ENCODE results near the gene FOXM1. TPM values are rescaled to one million over a fixed set of nuclear protein-coding genes. Genes with fewer than 3 reads are reported as not detected.

The FOXM1 gene
- 85.7 to 103 TPM (median 90.5 TPM) in 5 replicates for total RNA-seq (2022; extraction: Qiagen RNA extraction; ENCODE audit: low read depth)

DNA sequence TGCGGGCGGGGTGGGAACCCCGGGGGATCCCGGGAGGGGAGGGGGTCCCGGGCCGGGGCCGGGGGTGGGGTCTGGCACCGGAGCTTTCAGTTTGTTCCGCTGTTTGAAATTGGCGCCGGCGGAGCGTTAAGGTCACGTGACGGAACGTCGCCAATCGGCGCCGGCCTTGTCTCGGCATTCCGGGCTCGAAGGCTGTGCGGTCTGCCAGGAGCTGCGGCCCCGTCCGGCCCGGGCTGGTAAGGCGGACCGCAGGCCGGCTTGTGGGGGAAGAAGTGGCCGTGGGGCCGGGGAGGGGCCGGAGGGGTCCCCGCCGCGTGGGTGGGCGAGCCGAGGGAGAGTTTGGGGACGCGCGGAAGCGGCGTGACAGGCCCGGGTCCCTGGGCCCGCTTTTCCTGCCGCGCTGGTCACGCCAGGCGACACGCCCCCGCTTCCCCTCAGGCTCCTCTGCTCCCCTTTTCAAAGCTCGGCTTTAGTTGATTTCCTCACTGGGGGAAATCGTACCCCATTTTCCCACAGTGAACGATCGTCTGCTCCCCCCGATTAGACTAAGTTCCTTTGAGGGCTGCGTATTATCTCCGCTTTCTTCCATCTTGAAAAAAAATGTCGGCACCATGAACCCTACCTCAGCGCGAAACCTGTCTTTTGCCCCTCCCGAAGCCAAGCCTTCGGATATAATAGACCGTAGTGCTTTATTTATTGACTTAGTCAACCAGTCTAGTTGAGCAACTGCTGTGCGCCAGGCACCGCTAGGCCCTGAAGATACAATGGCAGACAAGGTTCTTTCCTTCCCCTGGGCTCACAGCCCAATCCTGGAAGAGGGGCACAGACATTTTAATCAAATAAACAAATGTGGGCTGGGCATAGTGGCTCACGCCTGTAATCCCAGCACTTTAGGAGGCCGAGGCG, at the start of gene FOXM1, which contains the start of gene RHNO1:
Gene FOXM1 (minus strand): TSS at position 128 of the 906 bp plus-strand sequence. CDS start 2,696 bp downstream, outside the sequence.
Gene RHNO1 (plus strand): TSS at position 177 of the 906 bp plus-strand sequence. CDS start 8,144 bp downstream, outside the sequence.

GRCh38 chr12:2890388-2891239, 13.6 kb upstream of the FOXM1 start, which contains the start of gene TULP3:
Gene TULP3 (plus strand): TSS chr12:2890891. CDS start chr12:2890948, 57 bp downstream.

GRCh38 chr12:2857021-2857431, 19.9 kb downstream of the FOXM1 start, which contains the start of gene TEX52:
Gene TEX52 (minus strand): TSS chr12:2857039. CDS start chr12:2857026, 13 bp downstream.

DNA sequence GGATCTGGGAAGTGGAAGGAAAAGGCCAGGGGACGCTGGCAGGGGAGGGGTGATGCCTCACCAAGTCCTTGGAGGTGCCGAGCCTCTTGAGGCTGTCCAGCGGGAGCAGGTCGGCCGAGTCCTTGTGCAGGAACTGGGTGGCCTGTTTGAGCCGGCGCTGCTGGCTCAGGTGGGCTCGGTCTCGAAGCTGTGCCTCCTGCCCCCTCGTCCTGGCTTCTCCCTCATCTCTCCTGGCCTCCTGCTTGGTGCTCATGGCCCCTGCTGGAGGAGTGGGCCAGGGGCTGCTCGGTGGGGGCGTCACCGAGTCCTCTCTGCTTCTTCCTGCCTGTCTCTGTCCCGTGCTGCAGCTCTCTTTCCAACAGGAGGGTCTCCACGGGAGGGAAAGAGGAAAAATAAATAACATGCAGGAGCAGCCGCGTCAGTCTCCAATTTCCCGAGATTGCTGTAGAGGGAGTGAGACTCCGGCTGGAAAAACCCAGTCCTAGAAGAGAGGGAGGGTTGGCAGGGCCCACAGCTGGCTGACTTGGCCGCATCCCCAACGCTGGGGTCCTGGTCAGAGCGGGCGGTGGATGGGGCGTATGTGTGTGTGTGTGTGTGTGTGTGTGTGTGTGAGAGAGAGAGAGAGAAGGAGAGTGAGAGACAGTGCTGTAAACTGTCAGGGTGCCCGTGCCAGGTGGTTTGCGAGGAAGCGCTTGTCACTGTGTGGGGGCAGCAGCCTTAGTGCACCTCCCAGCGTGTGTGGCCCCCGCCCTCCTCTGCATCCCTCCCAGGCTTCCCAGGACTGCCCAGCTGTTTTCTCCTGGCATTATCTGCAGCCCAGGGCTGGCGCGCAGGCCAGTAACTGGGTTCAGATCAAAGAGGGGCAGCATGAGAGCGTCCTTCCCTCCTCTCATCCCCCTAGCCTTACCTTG, 42.1 kb downstream of the FOXM1 start, which contains the start of gene NRIP2:
Gene NRIP2 (minus strand): TSS at position 455 of the 911 bp plus-strand sequence. CDS start 52 bp downstream, at position 403.

DNA sequence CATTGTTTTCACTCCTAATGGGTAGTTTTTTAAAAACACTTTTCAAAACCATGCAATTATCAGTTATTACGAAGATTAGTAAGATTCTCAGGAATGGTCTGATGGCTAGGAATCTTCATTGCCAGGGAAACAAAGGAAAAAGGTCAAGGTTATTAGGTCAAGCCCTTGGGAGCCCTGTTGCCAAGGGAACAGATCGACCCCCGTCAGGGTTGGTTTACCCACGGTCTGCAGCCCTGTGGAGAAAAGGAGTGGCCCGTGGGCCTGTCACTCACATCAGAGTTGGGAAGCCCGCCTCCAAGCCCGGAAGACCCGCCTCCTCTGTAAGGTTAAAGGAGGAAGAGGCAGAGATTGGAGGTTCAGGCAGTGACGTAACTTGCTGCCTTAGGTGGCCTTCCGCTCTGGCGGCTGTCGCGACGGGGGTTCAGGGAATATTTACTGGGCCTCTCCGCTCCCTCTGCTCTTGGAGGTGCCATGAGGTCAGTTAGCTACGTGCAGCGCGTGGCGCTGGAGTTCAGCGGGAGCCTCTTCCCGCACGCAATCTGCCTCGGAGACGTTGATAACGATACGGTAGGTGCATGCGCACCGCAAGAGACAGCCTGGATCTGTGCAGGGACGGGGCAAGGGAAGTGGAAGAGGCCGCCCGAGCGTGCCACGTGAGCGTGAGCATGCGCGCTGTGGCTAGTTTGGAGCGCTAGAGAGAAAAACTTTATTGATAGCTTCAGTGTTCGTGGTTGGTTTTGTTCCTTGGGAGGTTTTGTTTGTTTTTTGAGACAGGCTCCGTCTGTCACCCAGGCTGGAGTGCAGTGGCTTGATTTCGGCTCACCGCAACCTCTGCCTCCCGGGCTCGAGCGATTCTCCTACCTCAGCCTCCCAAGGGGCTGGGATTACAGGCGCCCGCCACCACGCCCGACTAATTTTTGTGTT, 64.4 kb downstream of the FOXM1 start, which contains the start of gene ITFG2:
Gene ITFG2 (plus strand): TSS at position 379 of the 924 bp plus-strand sequence. CDS start 93 bp downstream, at position 472.

Other genes with a start within 250 kb of the FOXM1 start
- 97.1 to 120 TPM (median 112 TPM) in 5 replicates for gene FKBP4, start 82.2 kb downstream of the FOXM1 start, total RNA-seq (2022; extraction: Qiagen RNA extraction; ENCODE audit: low read depth)
- 13.0 to 26.1 TPM (median 17.7 TPM) in 5 replicates for gene ITFG2, start 64.5 kb downstream of the FOXM1 start, total RNA-seq (2022; extraction: Qiagen RNA extraction; ENCODE audit: low read depth)
- not detected in 5 replicates for gene NRIP2, start 42.1 kb downstream of the FOXM1 start, total RNA-seq (2022; extraction: Qiagen RNA extraction; ENCODE audit: low read depth)
- not detected in 5 replicates for gene TEX52, start 20.1 kb downstream of the FOXM1 start, total RNA-seq (2022; extraction: Qiagen RNA extraction; ENCODE audit: low read depth)
- 43.6 to 54.4 TPM (median 46.4 TPM) in 5 replicates for gene RHNO1, start within 50 bp of the FOXM1 start, total RNA-seq (2022; extraction: Qiagen RNA extraction; ENCODE audit: low read depth)
- gene TULP3, start 13.7 kb upstream of the FOXM1 start, total RNA-seq (2022; extraction: Qiagen RNA extraction; ENCODE audit: low read depth): 16.0 to 21.3 TPM (median 20.0 TPM) in 5 replicates
- 38.4 to 47.9 TPM (median 46.8 TPM) in 5 replicates for gene TEAD4, start 82.2 kb upstream of the FOXM1 start, total RNA-seq (2022; extraction: Qiagen RNA extraction; ENCODE audit: low read depth)
- 18.7 to 30.3 TPM (median 22.9 TPM) in 5 replicates for gene TSPAN9, start 200.2 kb upstream of the FOXM1 start, total RNA-seq (2022; extraction: Qiagen RNA extraction; ENCODE audit: low read depth)

All from A549 treated with RU486 at 1 μM for 4 hours (cell line).